ENCODE data around the gene CFAP20DC.
"Not testable (repeated sequence)": the region's sequence is repeated elsewhere in the genome, so short reads cannot be mapped to it uniquely, and the experiment has no call there.

The CFAP20DC gene

DNA sequence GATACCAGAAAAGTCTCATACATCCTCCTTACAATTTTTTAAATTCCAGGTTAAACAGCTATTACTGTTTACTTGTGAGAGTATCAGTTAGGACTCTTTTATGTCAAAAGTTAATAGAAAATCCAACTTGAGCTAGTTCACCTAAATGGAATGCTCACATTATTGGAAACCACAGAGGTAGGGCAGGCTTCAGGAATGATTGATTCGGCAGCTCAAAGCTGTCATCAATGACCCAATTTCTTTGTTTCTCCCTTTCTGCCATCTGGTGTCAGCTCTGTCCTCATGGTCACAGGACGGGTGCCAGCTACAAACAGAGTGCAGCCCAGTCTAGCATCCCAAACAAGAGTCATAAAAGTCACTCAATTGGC lies 32.2 kb downstream of the CFAP20DC start:
- DNase-seq (ENCODE audit: low read depth) = no peak

- DNase-seq (ENCODE audit: low read depth) = no peak
Observed at GRCh38 chr3:59016930-59017616, 32.8 kb downstream of the CFAP20DC start.

- no peak for DNase-seq (ENCODE audit: low read depth)
Observed at GRCh38 chr3:59013611-59014010, 36.2 kb downstream of the CFAP20DC start.

GRCh38 chr3:59006634-59007517 lies 42.9 kb downstream of the CFAP20DC start:
- no peak for DNase-seq (ENCODE audit: low read depth)

- no peak for DNase-seq (ENCODE audit: low read depth)
Observed at GRCh38 chr3:59001675-59002074, 48.1 kb downstream of the CFAP20DC start.

GRCh38 chr3:58999774-59000160 lies 50.1 kb downstream of the CFAP20DC start:
- no peak for DNase-seq (ENCODE audit: low read depth)

DNA sequence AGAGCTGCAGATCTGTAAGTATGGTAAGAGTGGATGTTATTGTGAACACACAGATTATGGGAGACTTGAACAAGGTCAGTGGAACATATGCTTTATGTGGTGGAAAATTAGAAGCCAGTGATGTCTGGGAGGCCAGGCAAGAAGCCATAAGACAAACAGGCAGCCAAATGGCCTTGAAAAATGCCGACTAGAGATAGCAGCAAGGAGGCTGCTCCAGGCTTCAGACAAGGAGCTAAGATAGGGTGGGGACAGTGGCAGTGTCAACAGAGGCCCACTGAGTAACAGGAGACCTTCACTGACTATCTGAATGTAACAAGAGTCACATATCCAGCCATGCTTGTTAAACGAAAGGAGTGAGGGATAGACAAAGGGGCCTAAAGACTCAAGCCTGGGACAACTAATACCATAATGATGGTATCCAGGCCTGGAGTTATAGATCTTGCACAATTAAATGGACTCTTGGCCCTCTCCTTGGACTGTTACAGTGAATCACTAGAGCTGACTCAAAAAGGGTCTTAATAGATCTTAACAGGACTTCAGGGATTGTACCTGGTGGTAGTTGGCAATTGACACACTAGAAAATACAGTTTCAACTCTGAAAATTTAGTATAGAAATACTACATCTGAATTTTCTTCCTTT lies 50.6 kb downstream of the CFAP20DC start:
- no peak for DNase-seq (ENCODE audit: low read depth)

DNA sequence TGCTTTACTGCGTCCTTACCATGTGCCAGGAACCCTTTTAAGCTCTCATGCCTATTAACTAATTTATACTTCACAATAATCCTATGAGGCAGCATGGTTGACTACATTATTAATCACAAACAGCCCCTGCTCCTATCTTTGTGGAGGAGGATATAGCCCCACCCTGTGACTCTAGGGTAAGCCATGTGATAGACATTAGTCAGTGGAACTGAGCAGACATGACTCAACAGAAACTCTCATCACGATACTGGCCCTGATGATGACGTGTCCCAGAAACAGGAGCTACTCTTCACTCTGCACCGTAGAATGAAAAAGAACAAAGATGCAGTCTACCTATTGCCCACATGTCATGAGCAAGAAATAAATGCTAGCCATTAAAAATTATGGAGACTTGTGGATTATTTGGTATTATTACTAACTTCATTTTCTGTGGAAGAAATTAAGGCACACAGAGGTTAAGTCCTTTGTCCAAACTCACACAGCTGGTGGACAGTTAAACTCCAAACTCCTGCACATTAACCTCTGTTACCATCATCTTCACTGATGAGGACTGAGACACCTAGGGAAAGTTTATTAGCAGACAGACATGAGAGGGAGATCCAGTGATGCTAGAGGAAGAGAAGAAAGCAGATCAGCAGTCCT lies 51.2 kb downstream of the CFAP20DC start:
- DNase-seq (ENCODE audit: low read depth) = no peak

DNA sequence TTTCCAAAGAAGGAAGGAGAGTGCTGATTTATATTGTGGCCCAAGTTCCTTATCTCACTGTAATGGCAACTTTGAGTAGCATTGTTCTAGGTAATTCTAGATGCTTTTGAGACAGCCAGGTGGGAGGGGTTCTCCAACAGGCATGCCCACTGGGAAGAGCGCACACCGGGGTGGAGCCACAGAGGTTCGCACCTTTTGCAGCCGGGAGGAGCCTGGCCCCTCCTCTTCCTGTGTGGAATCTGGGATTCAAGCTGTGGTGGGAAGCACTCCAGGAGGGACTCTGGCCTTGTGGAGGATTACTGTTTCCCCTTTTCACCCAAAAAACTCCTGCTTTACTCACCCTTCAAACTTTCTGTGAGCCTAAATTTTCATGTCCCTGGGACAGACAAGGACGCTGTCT lies 53.1 kb downstream of the CFAP20DC start:
- no peak for DNase-seq (ENCODE audit: low read depth)

- no peak for DNase-seq (ENCODE audit: low read depth)
Observed at GRCh38 chr3:58994746-58995330, 55.0 kb downstream of the CFAP20DC start.

GRCh38 chr3:58993547-58993946 lies 56.3 kb downstream of the CFAP20DC start:
- DNase-seq (ENCODE audit: low read depth) = no peak

- no peak for DNase-seq (ENCODE audit: low read depth)
Observed at GRCh38 chr3:58991623-58992022, 58.2 kb downstream of the CFAP20DC start.

DNA sequence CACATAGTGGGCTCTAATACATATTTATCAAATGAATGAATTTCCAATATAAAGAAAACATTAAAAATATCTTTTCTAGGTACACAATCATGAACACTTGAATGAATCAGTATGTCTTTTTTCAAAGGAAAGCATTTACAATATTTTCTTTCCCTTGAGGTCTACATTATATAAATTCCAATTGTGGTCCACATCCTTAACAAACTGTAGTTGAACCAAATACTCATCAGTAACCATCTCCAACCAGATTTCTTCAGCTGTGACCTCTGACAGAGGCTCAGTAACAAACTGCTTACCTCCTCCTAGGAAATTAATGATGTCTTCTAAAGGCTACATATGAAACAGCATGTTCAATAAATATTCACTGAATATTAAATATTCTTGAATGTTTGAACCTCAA lies 58.8 kb downstream of the CFAP20DC start:
- DNase-seq (ENCODE audit: low read depth) = no peak

- no peak for DNase-seq (ENCODE audit: low read depth)
Observed at GRCh38 chr3:58989955-58990354, 59.9 kb downstream of the CFAP20DC start.

DNA sequence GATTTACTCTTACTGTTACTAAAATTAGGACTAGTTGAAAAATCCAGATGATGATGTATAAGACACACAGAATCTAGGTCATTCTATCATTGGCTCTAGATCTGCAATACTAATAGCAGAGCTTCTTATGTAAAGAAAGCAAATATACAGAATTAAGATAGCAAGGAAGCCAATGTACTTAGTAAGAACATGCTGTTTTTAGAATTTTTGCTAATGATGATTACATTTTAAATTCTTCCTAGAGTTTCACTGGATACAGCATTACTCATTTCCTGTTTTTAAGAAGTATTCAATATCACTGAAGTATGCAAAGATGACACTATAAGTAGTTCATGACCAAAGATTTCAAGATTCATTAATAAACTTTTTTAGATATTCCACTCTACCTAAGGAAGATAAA lies 60.7 kb downstream of the CFAP20DC start:
- DNase-seq (ENCODE audit: low read depth) = no peak

- no peak for DNase-seq (ENCODE audit: low read depth)
Observed at GRCh38 chr3:58988041-58988440, 61.8 kb downstream of the CFAP20DC start.

- no peak for DNase-seq (ENCODE audit: low read depth)
Observed at GRCh38 chr3:58986654-58987053, 63.2 kb downstream of the CFAP20DC start.

DNA sequence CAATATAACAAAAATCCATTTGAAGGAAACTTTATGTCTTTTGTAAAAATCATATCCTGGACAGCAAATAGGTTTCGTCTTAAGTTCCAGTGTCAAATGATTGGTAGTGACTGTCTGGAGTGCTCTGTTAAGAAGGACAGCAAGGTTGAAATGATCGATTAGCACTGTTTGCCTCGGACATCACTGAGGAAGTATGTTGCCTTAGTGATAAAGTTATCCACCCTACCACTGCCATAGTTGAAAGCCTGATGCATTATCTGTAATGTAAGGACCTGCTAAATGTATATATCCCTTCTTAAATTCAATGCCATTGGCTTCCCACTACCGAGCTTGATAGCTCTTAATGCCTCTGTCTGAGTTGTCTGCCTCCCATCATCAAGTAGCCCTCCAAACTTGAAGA lies 70.0 kb downstream of the CFAP20DC start:
- no peak for DNase-seq (ENCODE audit: low read depth)

DNA sequence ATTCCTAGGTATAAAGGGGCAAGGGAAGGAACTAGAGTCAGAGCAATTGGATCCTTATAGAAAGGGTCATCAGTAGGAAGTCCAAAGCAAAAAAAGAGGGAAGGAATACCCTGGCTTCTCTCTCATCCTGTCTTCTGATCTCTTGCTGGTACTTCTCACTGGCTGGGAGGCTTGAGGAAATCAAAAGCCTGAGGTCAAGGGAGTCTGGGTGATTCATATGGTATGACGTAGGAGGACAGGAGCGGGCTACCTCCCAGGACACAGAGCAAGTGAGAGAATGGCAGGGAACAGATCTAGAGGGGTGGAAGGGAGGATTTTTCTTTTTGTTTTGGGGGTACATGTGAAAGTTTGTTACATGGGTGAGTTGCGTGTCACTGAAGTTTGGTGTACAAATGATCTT lies 76.0 kb downstream of the CFAP20DC start:
- DNase-seq (ENCODE audit: low read depth) = no peak

DNA sequence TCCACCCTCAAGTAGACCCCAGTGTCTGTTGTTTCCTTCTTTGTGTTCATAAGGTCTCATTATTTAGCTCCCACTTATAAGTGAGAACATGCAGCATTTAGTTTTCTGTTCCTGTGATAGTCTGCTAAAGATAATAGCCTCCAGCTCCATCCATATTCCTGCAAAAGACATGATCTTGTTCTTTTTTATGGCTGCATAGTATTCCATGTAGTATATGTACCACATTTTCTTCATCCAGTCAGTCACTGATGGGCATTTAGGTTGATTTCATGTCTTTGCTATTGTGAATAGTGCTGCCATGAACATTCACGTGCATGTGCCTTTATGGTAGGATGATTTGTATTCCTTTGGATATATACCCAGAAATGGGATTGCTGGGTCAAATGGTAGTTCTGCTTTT lies 82.0 kb downstream of the CFAP20DC start:
- not testable (repeated sequence) for DNase-seq (ENCODE audit: low read depth)

GRCh38 chr3:58965865-58966264 lies 84.0 kb downstream of the CFAP20DC start:
- DNase-seq (ENCODE audit: low read depth) = no peak

DNA sequence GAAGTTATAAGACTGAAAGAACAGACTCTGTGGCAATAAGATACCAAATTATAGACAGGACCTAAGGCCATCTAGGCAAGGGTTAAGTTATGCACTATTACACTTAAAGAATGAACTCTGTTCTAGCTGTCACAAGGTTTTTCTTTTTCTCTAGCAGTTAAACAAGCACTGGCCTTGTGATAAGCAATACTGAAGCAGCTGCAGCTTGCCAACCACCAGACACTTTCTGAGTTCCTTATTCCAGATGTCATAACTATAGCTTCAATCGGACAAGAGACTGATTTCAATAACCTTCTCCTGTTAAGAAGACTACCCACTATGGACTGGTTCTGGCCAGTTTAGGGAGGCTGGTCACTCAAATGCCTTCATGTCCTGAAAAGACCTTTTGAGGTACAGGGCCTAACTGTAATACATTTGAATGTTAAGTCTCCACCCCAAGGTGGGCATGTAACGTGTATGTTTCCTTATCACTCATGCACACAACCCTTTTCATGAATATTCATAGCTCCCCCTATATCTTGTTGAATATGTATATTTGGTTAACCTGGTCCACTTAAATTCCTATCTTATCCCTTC lies 85.8 kb downstream of the CFAP20DC start:
- no peak for DNase-seq (ENCODE audit: low read depth)
